WERI-Rb-1 (cell line): ENCODE data around the gene PRKCZ.
"Not testable (repeated sequence)": the region's sequence is repeated elsewhere in the genome, so short reads cannot be mapped to it uniquely, and the experiment has no call there.

Source experiments
- DNase-seq: peaks from one replicate; pipeline ENCODE4 v3.0.0-alpha.2; 2020
- H3K27ac ChIP-seq: fragments of 250-450 bp; sonication (Bioruptor Pico); 2 replicates; pipeline ENCODE4 v1.5.1; 2020; ENCODE audit warnings: mild to moderate bottlenecking, moderate library complexity
- H3K27me3 ChIP-seq: fragments of 250-450 bp; sonication (Bioruptor Pico); 2 replicates; pipeline ENCODE4 v1.5.1; 2021; ENCODE audit warnings: mild to moderate bottlenecking, low read depth, moderate library complexity; ENCODE audit not compliant: insufficient read depth, severe bottlenecking
- H3K36me3 ChIP-seq: fragments of 250-450 bp; sonication (Bioruptor Pico); 2 replicates; pipeline ENCODE4 v1.5.1; 2020; ENCODE audit warnings: mild to moderate bottlenecking, moderate library complexity
- H3K4me3 ChIP-seq: 2 replicates; pipeline ENCODE4 v1.5.1; 2011; ENCODE audit warnings: low read depth, mild to moderate bottlenecking, control low read depth, low read length
- H3K9me3 ChIP-seq: fragments of 250-450 bp; sonication (Bioruptor Pico); 2 replicates; pipeline ENCODE4 v1.5.1; 2021; ENCODE audit warnings: mild to moderate bottlenecking, moderate library complexity; ENCODE audit not compliant: severe bottlenecking
- CTCF ChIP-seq: IDR thresholded peaks from 2 replicates; pipeline ENCODE4 v1.5.1; 2011; ENCODE audit warnings: low read depth, mild to moderate bottlenecking, control low read depth, inconsistent platforms, low read length

Gene PRKCZ

GRCh38 chr1:2090216-2090890 lies 40.1 kb downstream of the PRKCZ start:
- H3K9me3 ChIP-seq = no peaks in the 10 kb centered on the region
- no peak for DNase-seq
- TF ChIP-seq CTCF = no peak
- no peak overlapping the region for H3K27ac ChIP-seq
- H3K36me3 ChIP-seq = no peaks in the 10 kb centered on the region
- no peak overlapping the region for H3K4me3 ChIP-seq
- H3K27me3 ChIP-seq = no peaks in the 10 kb centered on the region

- Histone ChIP-seq H3K9me3 (no peaks in the 10 kb centered on the region), H3K36me3 (no peaks in the 10 kb centered on the region), H3K27ac (no peak overlapping the region), H3K27me3 (no peaks in the 10 kb centered on the region), H3K4me3 (no peak overlapping the region)
- DNase-seq = peak; percentile 40
- peak; percentile 72 for TF ChIP-seq CTCF
These were observed 41.7 kb downstream of the PRKCZ start for GRCh38 chr1:2091611-2092604.

- Histone ChIP-seq H3K27ac (peak overlapping the region; percentile 31; the same call in 1 of the 2 replicates), H3K36me3 (no peaks in the 10 kb centered on the region), H3K9me3 (peaks cover 4% of the 10 kb centered on the region), H3K4me3 (no peak overlapping the region), H3K27me3 (no peaks in the 10 kb centered on the region)
- peak; percentile 43 for DNase-seq
- TF ChIP-seq CTCF = peak; percentile 26; the same call in 1 of the 2 replicates
These were observed 42.8 kb downstream of the PRKCZ start for GRCh38 chr1:2093055-2093454.

GRCh38 chr1:2093636-2094035 lies 43.4 kb downstream of the PRKCZ start:
- TF ChIP-seq CTCF = no peak

GRCh38 chr1:2094269-2095158 lies 44.3 kb downstream of the PRKCZ start:
- not testable (repeated sequence) for H3K4me3 ChIP-seq, H3K27me3 ChIP-seq, H3K9me3 ChIP-seq, H3K27ac ChIP-seq, DNase-seq, H3K36me3 ChIP-seq

More at GRCh38 chr1:2093636-2094035, 43.4 kb downstream of the PRKCZ start:
- no peaks in the 10 kb centered on the region for H3K36me3 ChIP-seq
- H3K4me3 ChIP-seq = no peak overlapping the region
- DNase-seq = no peak
- no peaks in the 10 kb centered on the region for H3K27me3 ChIP-seq
- H3K27ac ChIP-seq = no peak overlapping the region
- H3K9me3 ChIP-seq = peaks cover 4% of the 10 kb centered on the region
